DMS53 (cell line): ENCODE measurements around the gene RHOT1.
"Not testable (repeated sequence)": the region's sequence is repeated elsewhere in the genome, so short reads cannot be mapped to it uniquely, and the experiment has no call there.

ENCODE experiments used
- DNase-seq: peaks from one replicate; lab custom pipeline; 2025; lab: John Stamatoyannopoulos, UW

The RHOT1 gene

GRCh38 chr17:32124985-32125847 is 17.1 kb upstream of the RHOT1 start:
- DNase-seq, result no peak

GRCh38 chr17:32125848-32126153 is 16.5 kb upstream of the RHOT1 start:
- DNase-seq, result no peak

GRCh38 chr17:32126325-32126724 is 16.0 kb upstream of the RHOT1 start:
- no peak for DNase-seq

- DNase-seq, result no peak
Measured at GRCh38 chr17:32126746-32127145, 15.6 kb upstream of the RHOT1 start.

GRCh38 chr17:32127158-32127897 is 15.0 kb upstream of the RHOT1 start:
- DNase-seq, result peak; percentile 82

GRCh38 chr17:32128470-32128869 is 13.8 kb upstream of the RHOT1 start:
- DNase-seq, result not testable (repeated sequence)

GRCh38 chr17:32135497-32136117 is 6.7 kb upstream of the RHOT1 start:
- peak; percentile 50 for DNase-seq

- DNase-seq, result no peak
Measured at GRCh38 chr17:32136856-32137255, 5.4 kb upstream of the RHOT1 start.

- not testable (repeated sequence) for DNase-seq
Measured at GRCh38 chr17:32139504-32139903, 2.8 kb upstream of the RHOT1 start.

- DNase-seq, result peak; percentile 59
Measured at GRCh38 chr17:32141258-32141657, 1.0 kb upstream of the RHOT1 start.

- no peak for DNase-seq
Measured at GRCh38 chr17:32141679-32142037, 644 bp upstream of the RHOT1 start.

GRCh38 chr17:32142857-32143526 is 690 bp downstream of the RHOT1 start:
- peak; percentile 61 for DNase-seq

GRCh38 chr17:32143527-32143870 is 1.2 kb downstream of the RHOT1 start:
- no peak for DNase-seq

GRCh38 chr17:32144442-32144841 is 2.1 kb downstream of the RHOT1 start:
- DNase-seq, result not testable (repeated sequence)

GRCh38 chr17:32148351-32148750 is 6.0 kb downstream of the RHOT1 start:
- DNase-seq, result no peak

GRCh38 chr17:32150358-32150757 is 8.1 kb downstream of the RHOT1 start:
- DNase-seq, result no peak

GRCh38 chr17:32152130-32152529 is 9.8 kb downstream of the RHOT1 start:
- no peak for DNase-seq

- no peak for DNase-seq
Measured at GRCh38 chr17:32155896-32156295, 13.6 kb downstream of the RHOT1 start.

- no peak for DNase-seq
Measured at GRCh38 chr17:32156656-32157055, 14.4 kb downstream of the RHOT1 start.

GRCh38 chr17:32157225-32157624 is 14.9 kb downstream of the RHOT1 start:
- DNase-seq, result no peak

GRCh38 chr17:32158870-32159585 is 16.7 kb downstream of the RHOT1 start:
- no peak for DNase-seq
